GM19438 (cell line): ENCODE measurements around the gene S100A12.
"Not testable (repeated sequence)": the region's sequence is repeated elsewhere in the genome, so short reads cannot be mapped to it uniquely, and the experiment has no call there.

Experiments
- ATAC-seq: cut with Tn5 transposase; IDR thresholded peaks from one replicate; pipeline ENCODE4 v1.9.1; 2021; ENCODE audit warnings: low read depth; ENCODE audit not compliant: unreplicated experiment

S100A12 gene

DNA sequence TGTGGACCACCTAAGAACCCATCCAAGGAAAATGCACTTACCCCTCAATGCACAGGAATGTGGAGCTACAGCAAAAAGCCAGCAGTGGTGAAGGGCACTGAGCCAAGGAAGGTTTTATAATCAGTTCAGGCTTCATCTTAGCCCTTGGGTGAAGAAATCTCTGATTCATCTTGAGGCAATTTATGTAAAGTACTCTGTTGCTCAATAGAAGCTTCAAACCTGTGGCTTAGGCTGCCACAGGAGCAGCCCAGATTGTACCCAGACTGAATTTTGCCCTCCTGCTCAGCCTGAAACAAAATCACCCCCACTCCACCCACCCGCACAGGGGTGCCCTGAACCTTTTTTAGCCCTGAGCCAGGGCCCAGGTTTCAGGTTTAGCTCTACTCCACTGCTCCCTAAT lies at the start of gene S100A12:
S100A12 (minus strand) TSS at position 111 of the 400 bp plus-strand sequence. CDS start 1,029 bp downstream, outside the sequence.
- no peak for ATAC-seq

DNA sequence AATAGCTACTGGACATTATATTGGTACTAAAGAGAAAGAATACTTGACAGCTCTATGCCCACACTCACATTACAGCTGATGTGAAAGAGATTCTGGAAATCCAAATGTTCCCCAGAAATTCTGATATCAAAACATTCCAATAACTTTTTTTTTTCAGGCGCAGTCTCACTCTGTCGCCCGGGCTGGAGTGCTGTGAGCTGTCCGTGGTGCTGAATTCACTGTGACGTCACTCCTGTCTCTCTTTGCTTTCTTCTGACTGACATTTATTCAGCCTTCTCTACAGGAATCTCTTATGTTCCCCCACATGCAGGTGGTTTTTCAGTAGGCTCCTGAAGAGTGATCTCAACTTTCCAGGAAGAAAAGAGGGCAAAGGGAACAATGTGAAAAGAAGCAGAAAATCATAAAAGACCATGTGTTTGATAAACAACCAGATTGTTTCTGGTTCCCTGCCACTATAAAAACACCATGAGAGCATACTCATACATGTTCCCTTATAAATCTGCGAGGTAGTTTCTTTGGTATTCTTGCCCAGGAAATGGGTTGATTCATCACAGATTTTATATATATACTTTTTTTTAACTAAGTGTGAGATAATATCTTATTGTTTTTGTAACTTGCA lies 47.1 kb upstream of the S100A12 start:
- no peak for ATAC-seq

DNA sequence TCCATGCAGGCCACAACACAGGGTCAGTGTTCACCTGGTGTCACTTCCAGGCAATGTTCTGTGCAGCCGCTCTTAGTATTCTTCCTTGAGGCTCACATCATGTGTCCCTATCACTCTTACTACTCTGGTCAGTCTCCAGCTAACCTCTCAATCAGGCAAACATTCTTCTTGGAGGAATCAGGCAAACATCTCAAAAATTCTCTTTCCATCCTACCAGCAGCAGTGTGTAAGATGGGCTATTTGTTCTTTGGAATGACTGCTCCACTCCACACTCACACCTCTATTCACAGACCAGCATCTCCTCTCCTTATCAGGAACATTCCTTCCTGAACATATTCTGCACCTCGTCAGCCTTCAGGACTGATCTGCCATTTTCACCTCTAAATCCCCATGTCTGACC lies 44.9 kb upstream of the S100A12 start:
- ATAC-seq, result no peak

DNA sequence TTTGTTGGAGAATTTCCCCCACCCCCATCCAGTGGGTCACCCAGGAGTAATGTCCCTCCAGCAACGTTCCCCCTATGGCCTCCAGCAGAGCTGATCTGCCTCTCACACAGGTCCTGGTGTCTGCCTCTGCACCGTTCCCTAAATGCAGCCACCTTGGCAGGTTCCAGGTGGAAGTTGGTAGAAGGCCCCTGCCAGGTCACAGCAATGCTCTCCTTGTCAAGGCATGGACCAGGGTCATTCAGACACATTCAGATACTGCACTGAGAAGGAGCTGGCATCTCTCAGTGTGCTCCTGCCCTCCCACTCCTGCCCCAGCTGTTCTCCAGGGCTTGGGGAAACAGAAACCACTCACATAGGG lies 44.0 kb upstream of the S100A12 start:
- ATAC-seq, result not testable (repeated sequence)

DNA sequence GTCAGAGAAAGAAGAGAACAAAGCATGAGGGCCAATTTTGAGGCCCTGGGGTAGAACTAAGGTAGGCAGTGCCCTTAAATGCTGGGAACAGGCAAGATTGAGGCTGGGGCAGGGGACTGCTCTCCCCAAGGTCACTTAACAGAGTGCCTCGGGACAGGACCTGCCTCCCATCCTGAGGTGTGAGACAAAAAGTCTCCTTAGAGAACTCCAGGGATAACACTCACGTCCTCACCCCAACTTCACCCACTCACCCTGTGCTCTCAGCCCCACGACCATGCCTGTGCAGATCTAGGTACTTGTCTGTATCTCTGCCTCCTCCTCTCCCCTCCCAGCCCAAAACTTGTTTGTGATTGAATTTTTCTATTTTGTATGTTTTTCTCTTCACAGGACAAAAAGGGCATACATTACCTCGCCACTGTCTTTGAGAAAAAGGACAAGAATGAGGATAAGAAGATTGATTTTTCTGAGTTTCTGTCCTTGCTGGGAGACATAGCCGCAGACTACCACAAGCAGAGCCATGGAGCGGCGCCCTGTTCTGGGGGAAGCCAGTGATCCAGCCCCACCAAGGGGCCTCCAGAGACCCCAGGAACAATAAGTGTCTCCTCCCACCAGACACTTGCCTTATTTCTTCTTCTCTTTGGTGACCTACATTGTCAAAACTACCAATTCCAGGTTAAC lies 43.5 kb upstream of the S100A12 start:
- ATAC-seq, result not testable (repeated sequence)

DNA sequence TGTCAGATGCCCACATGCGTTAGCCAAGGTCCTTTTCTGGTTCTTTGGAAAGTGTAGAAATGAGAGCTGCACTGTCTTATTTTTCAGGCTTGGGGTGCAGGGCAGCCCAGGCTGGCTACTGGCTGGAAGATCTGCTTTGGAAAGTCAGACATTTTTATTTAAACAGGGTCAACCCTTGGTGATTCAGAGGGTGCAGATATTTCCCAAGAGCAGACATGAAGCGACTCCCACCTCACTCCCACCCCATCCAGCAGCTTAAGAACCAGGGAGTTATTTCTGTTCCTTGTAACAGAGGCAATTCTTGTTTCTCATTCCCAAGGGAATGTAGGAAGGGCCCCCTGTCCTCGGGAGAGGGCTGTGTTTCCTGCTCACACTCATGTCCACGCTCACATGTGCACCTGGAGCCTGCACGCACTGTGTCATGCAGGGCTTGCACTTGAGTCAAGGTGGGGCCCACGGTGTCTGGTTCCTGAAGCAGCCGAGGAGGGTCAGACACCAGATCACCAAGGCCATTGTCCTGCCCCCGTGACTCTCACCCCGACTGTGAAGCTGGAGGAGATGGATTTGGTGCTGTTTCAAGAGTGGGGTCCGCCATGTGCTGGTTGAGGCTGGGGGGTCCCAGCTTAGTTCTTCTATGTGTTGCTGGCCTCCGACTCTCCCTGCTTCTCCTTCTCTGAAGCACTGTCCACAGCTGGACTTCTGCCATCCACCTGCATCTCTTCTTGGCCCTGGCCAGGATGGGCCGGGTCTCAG lies 41.9 kb upstream of the S100A12 start:
- no peak for ATAC-seq

DNA sequence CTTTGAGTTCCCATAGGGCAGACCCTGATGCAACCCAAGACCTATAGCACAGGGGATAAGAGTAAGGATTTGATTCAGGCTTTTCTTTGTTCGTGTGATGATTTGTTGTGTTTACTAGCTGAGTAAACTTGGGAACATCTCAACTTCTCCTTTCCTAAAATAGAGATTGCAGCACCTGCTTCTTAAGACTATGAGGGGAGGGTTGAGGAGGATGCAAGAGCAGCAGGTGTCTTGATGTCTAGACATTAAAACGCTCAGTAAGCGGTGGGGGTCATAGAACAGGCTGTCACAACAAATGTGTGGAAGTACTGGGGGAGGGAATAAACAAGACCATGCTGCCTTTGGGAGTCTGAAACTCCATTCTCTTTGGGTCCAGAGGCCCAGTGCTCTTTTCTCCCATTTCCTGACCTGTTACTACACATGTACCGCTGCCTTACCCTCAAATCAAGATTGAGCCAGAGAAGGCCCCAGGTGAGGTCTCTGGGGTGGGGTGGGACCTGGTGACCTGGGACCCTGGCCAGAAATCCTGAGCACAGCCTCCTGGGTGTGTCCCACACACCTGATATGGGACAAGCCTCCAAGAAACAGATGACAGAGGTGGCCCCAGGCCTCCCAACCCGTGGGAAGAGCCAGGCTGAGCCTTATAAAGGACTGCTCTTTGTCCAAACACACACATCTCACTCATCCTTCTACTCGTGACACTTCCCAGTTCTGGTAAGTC lies 40.6 kb upstream of the S100A12 start, which contains the start of gene S100A7A:
S100A7A (plus strand) TSS at position 671 of the 721 bp plus-strand sequence. CDS start 1,563 bp downstream, outside the sequence.
- ATAC-seq, result no peak

DNA sequence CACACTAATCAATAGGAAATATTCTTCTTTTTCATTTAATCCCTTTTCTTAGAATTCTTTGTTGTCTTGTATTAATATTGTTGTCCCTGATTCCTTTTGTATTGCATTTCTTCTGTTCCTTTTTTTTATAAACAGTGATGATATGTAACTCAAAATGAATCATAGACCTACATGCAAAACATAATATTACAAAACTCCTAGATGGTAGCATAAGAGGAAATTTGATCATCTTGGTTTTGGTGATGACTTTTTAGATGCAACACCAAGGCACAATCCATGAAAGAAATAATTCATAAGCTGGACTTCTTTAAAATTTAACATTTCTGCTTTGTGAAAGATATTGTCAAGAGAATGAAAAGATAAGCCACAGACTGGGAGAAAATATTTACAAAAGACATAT lies 38.5 kb upstream of the S100A12 start:
- not testable (repeated sequence) for ATAC-seq

DNA sequence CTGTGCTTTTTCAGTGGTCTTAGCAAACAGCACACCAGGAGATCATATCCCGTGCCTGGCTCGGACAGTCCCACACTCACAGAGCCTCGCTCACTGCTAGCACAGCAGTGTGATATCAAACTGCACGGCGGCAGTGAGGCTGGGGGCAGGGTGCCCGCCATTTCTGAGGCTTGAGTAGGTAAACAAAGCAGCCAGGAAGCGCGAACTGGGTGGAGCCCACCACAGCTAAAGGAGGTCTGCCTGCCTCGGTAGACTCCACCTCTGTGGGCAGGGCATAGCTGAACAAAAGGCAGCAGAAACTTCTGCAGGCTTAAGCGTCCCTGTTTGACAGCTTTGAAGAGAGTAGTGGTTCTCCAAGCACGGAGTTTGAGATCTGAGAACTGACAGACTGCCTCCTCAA lies 31.9 kb upstream of the S100A12 start:
- not testable (repeated sequence) for ATAC-seq

DNA sequence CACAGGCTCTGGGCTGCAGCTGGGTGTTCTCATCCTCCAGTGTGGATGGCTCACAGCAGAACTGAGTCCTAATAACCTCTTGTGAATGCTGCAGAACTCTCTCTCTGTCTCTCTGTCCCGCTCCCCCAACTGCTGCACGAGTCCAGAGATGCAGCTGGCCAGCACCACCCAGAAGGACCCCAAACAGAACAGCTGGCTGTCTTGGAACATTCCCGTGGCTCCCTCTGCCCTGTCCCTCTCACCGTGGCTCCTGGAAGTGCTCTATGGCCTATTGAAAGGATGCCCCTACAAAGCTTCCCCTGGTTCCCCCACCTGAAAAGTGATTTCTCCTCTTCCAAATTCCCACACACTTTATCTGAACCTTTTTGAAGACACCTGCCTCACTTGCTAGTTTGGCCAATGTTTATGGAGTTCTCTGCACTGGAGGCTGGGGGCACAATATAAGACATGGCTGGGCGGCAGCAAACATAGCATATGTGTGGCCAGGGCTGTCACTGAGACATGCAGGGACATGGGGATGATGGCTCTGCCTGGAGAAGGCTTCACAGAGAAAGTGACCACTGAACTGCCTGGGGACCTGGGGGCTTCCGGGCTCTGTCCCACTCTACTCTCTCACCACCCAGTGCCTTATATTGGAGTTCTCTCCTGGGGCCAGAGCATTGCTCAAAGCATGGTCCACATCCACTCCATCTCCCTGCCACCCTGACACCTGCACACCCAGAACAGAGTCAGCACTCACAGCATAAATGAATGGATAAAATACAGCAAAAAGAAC lies 30.6 kb upstream of the S100A12 start:
- ATAC-seq, result not testable (repeated sequence)

DNA sequence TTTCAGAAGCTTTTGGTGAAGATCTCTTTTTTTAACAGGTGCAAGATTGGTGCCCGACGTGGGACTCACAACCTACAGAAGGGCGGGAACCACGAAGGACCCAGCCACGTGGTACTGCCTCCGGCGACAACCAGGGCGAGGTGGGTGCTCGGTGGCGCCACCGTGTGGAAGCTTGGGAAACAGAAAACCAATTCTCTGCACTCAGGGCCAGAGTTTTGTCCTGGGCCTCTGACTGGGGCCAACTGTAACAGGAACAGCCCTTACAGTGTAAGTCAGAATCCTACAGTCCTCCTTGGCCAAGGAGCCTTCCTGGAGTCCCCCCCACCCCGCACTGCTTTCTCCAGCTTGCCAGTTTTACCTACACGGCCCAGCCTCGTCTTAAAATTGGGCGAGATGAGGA lies 29.3 kb upstream of the S100A12 start:
- ATAC-seq, result no peak

DNA sequence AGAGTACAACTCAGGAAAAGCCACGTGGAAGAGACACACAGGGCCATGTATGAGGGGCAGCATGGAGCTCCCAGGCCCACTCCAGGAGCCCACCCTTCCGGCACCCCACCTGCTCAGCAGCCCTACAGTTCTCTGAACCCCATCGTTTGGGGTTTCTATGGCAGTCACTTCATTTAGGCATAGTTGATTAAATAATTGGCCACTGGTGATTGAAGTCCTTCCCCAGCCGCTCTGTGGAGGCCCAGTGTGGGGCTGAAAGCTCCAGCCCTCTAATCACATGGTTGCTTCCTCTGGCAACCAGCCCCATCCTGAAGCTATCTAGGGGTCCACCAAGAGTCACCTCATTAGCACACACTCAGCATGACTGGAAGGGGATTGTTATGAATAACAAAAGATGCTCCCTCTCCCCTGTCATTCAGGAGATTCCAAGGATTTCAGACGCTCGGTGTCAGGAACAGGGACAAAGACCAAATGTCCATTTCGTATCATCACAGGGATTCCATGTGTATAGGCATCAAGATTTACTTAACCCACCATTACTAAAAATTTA lies 28.7 kb upstream of the S100A12 start:
- ATAC-seq, result no peak

DNA sequence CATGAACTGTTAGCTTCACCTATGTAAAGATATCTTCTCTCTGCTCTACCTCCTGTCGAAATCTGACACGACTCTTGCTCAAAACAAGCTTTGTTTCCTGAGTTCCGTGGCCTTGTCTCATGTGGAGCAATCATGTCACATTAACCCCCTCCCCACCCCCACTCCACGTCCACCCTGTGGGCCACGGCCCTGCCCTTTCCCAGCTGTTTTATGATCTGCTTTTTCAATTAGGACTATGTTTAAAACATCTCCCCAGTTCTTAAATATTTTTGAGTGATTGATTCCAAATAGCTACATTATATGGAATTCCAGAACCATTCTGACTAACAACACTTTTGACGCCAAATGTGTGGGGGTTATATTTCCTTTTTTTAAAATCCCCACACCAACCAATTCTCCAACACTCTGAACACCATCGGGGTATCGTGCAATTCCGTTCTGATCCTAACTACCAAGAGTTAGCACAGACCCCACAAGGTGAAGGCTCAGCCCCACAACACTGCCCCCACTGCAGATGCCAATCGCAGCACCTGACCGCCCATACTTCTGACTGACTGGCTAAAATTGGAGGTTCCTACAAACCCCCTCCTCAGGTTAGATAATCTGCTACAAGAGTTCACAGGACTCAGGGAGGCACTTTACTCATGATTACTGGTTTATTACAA lies 28.1 kb upstream of the S100A12 start:
- no peak for ATAC-seq

DNA sequence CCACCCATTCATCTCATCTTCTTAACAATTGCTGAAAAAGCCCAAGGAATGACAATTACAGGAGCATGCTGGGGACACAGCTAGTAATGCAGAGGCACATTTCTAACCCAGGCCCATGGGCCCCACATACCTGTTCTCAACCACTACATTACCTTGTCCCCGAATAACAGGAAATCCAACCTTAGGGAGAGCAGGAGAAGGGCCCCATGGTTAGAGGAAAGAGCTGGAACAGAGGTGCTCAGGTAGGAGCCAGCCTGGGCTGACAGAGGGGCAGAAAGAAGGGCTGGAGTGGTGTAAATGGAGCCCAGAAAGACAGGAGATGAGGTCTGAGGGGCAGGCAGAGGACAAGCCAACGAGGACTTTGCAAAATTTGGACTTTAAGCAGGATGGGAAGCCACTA lies 26.8 kb upstream of the S100A12 start:
- no peak for ATAC-seq

DNA sequence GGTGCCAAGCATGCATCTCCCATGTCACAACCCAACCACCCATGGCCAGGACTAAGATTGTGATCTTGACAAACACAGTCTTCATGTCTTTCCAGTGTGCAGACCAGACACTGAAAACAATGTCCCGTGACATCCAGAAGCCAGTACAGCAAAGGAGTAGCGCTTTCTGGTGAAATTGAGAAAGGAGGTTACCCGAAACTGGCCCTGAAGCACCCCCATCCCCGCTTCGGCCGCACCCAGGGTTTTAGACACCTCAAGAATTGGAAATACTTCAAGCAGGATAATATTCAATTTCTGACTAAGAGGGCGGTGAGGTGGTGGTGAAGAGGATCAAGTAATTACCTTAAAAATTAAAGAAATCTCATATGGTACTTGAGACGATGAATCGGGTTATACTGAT lies 26.0 kb upstream of the S100A12 start:
- no peak for ATAC-seq

DNA sequence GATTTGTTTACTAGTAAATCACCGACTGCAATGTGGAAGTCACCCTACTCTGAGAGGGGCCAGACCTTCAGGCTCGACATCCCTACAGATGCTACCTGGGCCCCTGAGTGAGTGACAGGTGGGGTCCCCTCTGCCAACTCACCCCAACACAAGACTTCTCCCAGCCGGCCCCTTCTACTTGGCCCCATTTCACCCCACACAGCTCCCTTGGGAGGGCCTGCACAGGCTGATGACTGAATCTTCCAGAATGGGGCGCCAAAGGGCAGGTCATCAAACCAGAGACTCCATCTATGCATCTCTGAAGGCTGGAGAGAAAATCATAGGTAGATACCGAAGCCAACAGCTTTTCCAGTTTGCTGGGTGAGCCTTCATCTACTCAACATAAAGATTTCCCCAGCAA lies 24.8 kb upstream of the S100A12 start:
- no peak for ATAC-seq

DNA sequence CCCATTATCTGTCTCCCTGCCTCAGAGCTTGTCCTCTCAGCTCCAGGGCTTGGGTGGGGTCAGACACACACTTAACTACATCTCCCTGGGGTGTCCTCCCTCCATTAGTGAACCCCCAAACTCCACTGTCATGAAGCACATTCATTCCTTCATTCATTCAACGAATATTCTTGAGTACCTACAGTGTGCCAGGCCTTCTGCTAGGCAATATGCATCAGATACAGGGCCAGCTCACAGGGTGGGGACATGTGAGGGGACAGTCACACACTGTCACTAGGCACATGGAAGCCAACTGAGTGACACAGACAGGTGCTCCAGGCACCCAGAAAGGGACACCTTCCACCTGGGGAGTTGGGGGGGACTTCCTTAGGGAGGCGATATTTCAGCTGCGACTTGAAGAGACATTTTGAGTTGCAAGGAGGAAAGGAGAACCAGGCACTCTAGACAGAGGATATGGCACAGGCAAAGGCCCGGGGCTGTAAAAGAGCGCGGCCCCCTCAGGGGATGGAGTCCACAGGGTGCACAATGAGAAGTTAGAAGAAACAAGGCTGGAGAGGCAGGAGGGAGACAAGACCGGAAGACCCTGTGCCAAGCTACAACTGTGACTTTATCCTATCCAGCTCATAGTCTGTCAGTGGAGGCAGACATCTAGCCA lies 24.1 kb upstream of the S100A12 start:
- ATAC-seq, result no peak

DNA sequence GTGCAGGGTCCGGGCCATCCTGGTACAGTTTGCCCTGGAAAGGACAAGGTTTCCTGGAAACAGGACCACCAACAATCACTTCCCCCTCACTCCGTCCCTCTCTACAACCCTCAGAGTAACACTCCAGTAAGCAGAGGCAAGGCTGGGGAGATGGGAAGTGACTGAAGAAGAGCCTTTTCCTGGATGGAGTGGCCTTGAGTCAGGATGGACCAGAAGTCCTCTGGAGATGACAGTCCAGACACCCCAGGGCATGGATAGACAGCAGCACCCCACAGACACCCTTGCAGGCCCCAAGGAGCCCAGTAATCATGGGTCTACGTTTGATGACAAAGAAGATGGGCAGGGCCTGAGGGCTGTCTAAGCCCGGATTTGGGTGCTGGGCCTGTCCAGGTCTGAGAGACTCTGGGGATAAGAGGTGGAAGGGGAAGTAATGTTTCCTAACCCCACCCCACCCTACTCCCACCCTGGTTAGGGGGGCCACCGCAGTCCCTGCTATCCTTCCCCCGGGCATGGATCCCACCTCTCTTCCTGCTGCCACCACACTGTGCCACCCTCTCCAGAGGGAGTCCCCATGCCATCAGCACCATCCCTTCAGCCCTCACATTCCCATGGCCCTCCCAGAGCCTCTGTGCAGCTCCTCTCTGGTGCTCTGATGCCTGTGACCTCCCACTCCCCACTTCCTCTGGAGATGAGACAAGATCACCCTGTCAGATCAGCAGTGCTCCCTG lies 22.7 kb upstream of the S100A12 start:
- no peak for ATAC-seq
